Astrocyte of the cerebellum (primary cell): Measurements from ENCODE around the gene PPP1R12B.
"Not testable (repeated sequence)": the region's sequence is repeated elsewhere in the genome, so short reads cannot be mapped to it uniquely, and the experiment has no call there.

Source experiments
- DNase-seq: peaks from one replicate; pipeline ENCODE4 v3.0.0-alpha.2; 2011; ENCODE audit warnings: low read depth
- H3K4me3 ChIP-seq: 2 replicates; pipeline ENCODE4 v1.5.1; 2011; ENCODE audit warnings: mild to moderate bottlenecking, low read depth, low read length, moderate library complexity
- in situ Hi-C: cut with HindIII; loops from 2 replicates; pipeline ENCODE4 v1.10.0; 2017; ENCODE audit warnings: low sequenced_read_pairs
- TF ChIP-seq, protein P1 (sequence below): IDR thresholded peaks from 2 replicates; pipeline ENCODE4 v1.5.1; 2012; ENCODE audit warnings: low read length, low read depth, moderate library complexity, mild to moderate bottlenecking; ENCODE audit errors: missing control alignments

Gene PPP1R12B

GRCh38 chr1:202462342-202463076, 114.0 kb downstream of the PPP1R12B start:
- no peak for DNase-seq
- TF ChIP-seq, protein P1, sequence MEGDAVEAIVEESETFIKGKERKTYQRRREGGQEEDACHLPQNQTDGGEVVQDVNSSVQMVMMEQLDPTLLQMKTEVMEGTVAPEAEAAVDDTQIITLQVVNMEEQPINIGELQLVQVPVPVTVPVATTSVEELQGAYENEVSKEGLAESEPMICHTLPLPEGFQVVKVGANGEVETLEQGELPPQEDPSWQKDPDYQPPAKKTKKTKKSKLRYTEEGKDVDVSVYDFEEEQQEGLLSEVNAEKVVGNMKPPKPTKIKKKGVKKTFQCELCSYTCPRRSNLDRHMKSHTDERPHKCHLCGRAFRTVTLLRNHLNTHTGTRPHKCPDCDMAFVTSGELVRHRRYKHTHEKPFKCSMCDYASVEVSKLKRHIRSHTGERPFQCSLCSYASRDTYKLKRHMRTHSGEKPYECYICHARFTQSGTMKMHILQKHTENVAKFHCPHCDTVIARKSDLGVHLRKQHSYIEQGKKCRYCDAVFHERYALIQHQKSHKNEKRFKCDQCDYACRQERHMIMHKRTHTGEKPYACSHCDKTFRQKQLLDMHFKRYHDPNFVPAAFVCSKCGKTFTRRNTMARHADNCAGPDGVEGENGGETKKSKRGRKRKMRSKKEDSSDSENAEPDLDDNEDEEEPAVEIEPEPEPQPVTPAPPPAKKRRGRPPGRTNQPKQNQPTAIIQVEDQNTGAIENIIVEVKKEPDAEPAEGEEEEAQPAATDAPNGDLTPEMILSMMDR: no peak
- no peak overlapping the region for H3K4me3 ChIP-seq
- in situ Hi-C loops: no loop called here

DNA sequence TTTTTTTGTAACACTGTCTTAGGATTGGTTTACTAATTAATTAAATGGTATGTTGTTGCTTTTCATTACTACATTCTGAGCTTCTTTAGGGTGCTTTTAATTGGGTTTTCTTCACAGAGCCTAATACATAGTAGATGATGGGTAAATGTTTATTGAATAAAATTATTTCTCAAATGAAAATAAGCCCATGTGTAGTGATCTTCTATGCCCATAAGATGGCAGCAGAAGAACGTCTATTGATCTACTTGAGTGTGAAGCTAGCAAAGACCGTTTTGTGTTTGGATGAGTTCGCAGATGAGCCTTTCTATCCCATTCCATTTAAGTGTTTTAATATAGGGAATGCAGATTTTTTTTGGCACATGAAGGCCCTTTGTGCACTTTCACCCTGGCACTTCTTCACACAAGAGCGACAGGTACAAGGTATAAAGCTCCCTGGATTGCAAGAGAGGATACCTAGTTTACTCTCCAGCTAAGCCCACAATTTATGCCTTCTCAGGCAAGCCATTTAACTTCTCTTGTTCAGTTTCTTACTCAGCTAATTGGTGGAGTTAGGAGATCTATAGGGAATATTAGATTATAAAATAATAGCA, 115.7 kb downstream of the PPP1R12B start:
- H3K4me3 ChIP-seq, in situ Hi-C loops, DNase-seq: not testable (repeated sequence)
- TF ChIP-seq, protein P1: peak; percentile 26

GRCh38 chr1:202465644-202466270, 117.3 kb downstream of the PPP1R12B start:
- H3K4me3 ChIP-seq, DNase-seq, in situ Hi-C loops: not testable (repeated sequence)

DNA sequence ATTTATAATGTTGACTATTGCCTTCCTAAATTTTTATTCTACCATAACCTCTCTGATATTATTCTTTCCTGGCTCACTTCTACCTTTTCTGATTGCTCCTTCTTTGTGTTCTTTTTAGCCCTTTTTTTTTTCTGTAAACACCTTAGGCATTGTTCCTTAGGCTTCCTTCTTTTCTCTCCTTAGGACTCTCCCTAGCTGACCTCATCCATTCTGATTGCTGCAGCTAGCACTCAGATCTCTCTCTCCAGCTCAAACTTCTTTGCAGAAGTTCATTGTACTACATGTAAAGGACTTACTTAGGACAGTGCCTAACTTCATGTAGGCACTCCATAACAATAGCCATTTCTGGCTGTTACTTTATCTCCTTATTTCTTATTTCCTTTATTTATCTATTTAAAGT, 117.8 kb downstream of the PPP1R12B start:
- H3K4me3 ChIP-seq, in situ Hi-C loops, DNase-seq: not testable (repeated sequence)

DNA sequence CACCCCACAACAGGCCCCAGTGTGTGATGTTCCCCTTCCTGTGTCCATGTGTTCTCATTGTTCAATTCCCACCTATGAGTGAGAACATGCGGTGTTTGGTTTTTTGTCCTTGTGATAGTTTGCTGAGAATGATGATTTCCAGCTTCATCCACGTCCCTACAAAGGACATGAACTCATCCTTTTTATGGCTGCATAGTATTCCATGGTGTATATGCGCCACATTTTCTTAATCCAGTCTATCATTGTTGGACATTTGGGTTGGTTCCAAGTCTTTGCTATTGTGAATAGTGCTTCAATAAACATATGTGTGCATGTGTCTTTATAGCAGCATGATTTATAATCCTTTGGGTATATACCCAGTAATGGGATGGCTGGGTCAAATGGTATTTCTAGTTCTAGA, 118.9 kb downstream of the PPP1R12B start:
- DNase-seq, H3K4me3 ChIP-seq, in situ Hi-C loops: not testable (repeated sequence)

GRCh38 chr1:202468695-202469094, 120.2 kb downstream of the PPP1R12B start:
- in situ Hi-C loops: not testable (repeated sequence)

DNA sequence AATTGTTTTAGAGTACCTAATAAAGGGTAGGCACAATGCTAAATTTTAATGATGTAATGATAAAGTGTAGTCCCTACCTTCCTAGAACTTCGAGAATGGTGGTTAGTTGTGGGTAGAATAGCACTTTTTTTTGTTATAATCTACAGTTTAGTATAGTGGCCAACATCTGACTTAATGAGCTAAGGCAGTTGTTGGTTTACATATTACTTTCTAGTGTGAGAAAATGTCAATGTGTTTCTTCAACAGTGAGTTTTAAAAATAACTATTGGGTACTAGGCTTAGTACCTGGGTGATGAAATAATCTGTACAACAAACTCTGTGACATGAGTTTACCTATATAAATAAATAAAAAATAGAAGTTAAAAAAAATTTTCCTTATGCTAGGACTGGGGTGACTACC, 120.6 kb downstream of the PPP1R12B start:
- H3K4me3 ChIP-seq, in situ Hi-C loops, DNase-seq: not testable (repeated sequence)

More at GRCh38 chr1:202468695-202469094, 120.2 kb downstream of the PPP1R12B start:
- H3K4me3 ChIP-seq, DNase-seq: not testable (repeated sequence)

DNA sequence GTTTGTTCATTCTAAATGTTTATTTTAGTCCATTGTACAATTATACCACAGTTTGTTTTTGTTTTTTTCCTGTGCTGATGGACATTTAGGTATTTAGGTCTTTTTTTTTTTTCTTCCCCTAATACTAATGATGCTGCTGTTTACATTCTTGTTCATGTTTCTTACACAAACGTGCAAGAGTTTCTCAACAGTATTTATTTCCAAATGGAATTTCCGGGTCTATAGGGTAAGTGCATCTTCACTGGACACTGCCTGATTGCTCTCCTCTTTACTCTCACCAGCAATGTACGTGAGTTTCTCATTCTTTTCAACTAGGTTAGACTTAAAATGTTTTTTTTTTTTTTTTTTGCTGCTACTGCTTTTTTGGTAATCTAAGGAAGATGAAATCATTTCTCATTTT, 122.7 kb downstream of the PPP1R12B start:
- TF ChIP-seq, protein P1: no peak
- in situ Hi-C loops: no loop called here
- no peak overlapping the region for H3K4me3 ChIP-seq
- DNase-seq: no peak

DNA sequence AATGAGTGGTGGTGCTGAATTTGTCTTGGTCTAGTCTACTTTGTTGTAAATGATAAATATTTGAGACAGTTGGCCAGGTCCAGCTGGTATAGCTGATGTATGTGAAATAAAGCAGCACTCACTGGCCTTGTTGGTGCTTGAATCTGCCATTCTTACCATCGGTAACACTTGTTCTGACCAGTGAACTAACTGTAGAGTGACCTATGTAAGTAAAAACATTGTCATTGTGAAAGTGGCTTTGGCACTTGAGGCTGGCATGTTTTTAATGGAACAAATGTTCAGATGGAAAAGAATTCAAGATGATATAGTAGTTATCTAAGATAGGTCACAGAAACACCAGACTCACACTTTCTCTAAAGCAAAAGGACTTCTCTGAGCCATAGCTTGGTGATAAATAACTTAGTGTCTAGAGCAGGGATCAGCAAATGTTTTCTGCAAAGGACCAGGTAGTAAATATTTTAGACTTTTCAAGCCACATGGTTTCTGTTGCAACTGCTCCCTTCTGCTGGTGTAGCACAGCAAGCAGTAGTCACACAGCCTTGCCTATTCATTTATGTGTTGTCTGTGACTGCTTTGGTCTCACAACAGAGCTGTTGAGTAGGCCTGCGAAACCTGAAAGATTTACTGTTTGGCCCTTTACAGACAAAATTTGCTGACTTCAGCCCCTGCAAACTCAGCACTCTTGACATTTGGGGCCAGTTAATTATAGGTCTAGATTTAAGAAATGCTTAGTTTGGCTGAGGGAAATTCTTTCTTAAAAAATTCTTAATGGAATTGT, 124.0 kb downstream of the PPP1R12B start:
- DNase-seq, in situ Hi-C loops, H3K4me3 ChIP-seq: not testable (repeated sequence)

DNA sequence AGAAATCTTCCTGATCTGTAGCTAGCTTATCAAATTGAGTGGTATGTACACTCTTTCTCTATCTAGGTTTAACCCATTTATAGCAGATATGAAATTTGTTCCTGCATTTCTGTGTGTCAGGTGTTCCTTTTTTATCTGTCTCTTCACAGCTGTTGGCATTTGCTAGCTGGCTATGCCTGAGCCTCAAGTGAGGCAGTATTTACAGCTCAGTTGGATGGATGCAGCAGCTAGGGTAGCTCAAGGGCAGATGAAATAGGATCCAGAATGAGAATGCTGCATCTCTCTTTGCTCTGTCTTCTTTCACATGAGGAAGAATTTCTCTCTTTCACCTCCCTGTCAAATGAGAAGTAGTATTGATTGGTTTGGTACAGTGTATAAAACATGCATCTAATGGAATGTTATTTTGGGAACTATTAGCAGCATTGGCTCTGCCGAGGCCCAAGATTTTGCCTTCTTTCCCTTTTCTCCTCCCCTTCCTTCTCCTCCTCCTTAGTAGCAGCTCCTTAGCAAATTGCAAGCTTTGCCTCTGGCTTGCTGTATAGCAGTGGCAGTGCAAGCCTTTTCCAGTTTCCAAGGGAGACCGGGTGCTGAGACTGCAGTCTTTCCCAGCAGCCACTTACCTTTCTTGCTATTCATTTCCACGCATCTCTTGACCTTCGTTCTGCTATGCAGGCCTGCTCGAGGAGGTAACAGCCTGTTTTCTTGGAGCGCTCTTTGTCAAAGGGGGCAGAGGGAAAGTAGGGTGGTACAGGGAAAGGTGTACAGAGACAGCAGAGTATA, 125.0 kb downstream of the PPP1R12B start:
- H3K4me3 ChIP-seq, DNase-seq, in situ Hi-C loops: not testable (repeated sequence)

DNA sequence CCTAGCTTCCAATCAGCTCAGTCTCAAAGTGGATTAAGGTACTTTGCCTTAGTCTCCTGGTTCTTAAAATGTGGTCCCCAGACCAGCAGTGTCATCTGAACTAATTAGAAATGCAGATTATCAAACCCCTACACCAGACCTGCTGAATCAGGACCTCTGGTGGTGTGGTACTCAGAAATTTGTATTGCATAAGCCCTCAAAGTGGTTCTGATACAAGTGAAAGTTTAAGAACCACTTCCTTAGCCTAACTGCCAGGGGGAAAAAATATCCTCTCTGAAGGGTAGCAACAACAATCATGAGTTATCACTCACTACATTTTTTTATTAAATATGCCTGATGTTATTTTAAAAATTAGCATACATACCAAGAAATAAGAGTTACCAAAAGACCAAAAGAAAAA, 131.2 kb downstream of the PPP1R12B start:
- in situ Hi-C loops, H3K4me3 ChIP-seq, DNase-seq: not testable (repeated sequence)

- DNase-seq, H3K4me3 ChIP-seq, in situ Hi-C loops: not testable (repeated sequence)
These were observed 132.1 kb downstream of the PPP1R12B start for GRCh38 chr1:202480640-202481039.

GRCh38 chr1:202483362-202483761, 134.9 kb downstream of the PPP1R12B start:
- DNase-seq, H3K4me3 ChIP-seq, in situ Hi-C loops: not testable (repeated sequence)
